Measurements from ENCODE around the gene PPAN.

The PPAN gene

DNA sequence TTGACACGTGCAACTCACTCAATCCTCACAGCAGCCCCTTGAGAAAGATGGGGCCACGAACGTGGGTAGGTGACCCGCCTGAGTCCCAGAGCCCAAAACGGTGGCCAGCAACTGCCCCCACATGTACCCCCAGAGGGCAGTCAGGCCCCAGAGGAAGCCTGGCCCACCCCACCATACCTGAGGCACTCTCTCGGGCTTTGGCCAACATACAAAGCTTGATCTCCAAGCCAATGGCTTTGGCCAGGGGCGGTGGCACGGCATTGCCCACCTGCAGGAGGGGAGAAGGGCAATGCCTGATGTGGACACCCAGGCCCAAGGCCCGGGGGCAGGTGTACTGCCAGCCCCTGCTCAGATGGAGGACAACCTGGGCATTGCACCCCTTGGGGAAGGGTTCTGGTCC is 27.9 kb downstream of the PPAN start:
- no peak overlapping the region for H3K4me3 ChIP-seq (ENCODE audit: low read length)
- DNase-seq (ENCODE audit: low read depth) = no peak
- TF ChIP-seq, protein P1, sequence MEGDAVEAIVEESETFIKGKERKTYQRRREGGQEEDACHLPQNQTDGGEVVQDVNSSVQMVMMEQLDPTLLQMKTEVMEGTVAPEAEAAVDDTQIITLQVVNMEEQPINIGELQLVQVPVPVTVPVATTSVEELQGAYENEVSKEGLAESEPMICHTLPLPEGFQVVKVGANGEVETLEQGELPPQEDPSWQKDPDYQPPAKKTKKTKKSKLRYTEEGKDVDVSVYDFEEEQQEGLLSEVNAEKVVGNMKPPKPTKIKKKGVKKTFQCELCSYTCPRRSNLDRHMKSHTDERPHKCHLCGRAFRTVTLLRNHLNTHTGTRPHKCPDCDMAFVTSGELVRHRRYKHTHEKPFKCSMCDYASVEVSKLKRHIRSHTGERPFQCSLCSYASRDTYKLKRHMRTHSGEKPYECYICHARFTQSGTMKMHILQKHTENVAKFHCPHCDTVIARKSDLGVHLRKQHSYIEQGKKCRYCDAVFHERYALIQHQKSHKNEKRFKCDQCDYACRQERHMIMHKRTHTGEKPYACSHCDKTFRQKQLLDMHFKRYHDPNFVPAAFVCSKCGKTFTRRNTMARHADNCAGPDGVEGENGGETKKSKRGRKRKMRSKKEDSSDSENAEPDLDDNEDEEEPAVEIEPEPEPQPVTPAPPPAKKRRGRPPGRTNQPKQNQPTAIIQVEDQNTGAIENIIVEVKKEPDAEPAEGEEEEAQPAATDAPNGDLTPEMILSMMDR (conservative IDR thresholded peaks at IDR 0.05; ENCODE audit: low read length) = no peak

GRCh38 chr19:10135551-10136334 is 29.6 kb downstream of the PPAN start:
- DNase-seq (ENCODE audit: low read depth) = no peak

GRCh38 chr19:10136936-10137335 is 30.8 kb downstream of the PPAN start:
- TF ChIP-seq, protein P1 (conservative IDR thresholded peaks at IDR 0.05; ENCODE audit: low read length) = no peak
- H3K4me3 ChIP-seq (ENCODE audit: low read length) = no peak overlapping the region

More at GRCh38 chr19:10135551-10136334, 29.6 kb downstream of the PPAN start:
- no peak overlapping the region for H3K4me3 ChIP-seq (ENCODE audit: low read length)
- TF ChIP-seq, protein P1 (conservative IDR thresholded peaks at IDR 0.05; ENCODE audit: low read length) = no peak

DNA sequence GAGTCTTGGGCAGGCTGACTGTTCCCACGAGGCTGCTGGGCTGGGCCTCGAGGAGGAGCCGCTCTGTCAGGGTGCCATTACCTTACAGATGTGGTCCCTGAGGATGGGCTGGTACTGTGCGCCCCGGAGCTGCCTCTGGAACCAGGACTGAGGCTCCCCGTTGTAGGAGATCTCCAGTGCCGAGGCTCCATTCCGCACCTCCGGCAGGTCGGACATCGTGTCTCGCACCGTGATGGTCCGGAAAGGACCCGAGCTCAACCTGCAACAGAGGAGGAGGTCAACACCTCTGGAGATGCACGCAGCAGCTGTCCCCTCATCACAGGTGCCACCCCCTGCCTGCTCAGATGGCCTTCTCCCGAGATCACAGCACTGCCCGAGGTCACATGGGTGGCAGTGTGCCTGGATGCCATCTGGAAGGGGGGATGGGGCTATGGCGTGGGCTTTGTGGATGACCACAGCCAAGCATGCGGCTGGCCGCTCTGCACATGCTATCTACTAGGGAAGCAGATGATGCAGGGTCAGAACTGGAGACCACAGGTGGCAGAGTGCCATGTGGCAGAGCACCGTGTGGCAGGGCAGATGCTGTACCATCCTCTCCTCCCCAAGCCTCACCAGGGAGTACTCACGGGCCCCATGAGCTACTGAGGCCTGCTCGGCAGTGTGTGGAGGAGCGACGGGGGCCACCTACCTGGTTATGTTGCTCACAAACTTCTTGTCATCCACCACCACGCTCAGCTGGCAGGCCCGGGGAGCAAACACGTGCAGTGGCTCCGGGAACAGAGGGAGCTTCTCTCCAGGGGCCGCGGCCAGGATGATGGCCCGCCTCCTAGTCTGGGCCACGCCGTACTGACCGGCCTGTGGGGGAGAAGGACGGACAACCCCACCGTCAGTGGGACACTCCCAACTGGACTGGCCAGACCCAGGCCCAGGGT is 31.9 kb downstream of the PPAN start:
- TF ChIP-seq, protein P1 (conservative IDR thresholded peaks at IDR 0.05; ENCODE audit: low read length) = no peak
- DNase-seq (ENCODE audit: low read depth) = peak; percentile 44
- H3K4me3 ChIP-seq (ENCODE audit: low read length) = no peak overlapping the region

More at GRCh38 chr19:10136936-10137335, 30.8 kb downstream of the PPAN start:
- no peak for DNase-seq (ENCODE audit: low read depth)

- TF ChIP-seq, protein P1 (conservative IDR thresholded peaks at IDR 0.05; ENCODE audit: low read length) = no peak
- no peak overlapping the region for H3K4me3 ChIP-seq (ENCODE audit: low read length)
- no peak for DNase-seq (ENCODE audit: low read depth)
Observed at GRCh38 chr19:10138879-10139795, 33.0 kb downstream of the PPAN start.

GRCh38 chr19:10139952-10140351 is 33.8 kb downstream of the PPAN start:
- DNase-seq (ENCODE audit: low read depth) = no peak
- H3K4me3 ChIP-seq (ENCODE audit: low read length) = no peak overlapping the region
- TF ChIP-seq, protein P1 (conservative IDR thresholded peaks at IDR 0.05; ENCODE audit: low read length) = no peak

Measured in AG10803 (cell line).